Measurements from ENCODE around the gene KIF1C. TPM values are rescaled to one million over a fixed set of nuclear protein-coding genes. Genes with fewer than 3 reads are reported as not detected.

KIF1C gene
- total and polyA plus RNA-seq, 9 of the 15 experiments (the other 6 are each of a cell fraction or from before 2014, with no cell fraction given), result 0.38 to 68.4 (median 25.1) TPM

DNA sequence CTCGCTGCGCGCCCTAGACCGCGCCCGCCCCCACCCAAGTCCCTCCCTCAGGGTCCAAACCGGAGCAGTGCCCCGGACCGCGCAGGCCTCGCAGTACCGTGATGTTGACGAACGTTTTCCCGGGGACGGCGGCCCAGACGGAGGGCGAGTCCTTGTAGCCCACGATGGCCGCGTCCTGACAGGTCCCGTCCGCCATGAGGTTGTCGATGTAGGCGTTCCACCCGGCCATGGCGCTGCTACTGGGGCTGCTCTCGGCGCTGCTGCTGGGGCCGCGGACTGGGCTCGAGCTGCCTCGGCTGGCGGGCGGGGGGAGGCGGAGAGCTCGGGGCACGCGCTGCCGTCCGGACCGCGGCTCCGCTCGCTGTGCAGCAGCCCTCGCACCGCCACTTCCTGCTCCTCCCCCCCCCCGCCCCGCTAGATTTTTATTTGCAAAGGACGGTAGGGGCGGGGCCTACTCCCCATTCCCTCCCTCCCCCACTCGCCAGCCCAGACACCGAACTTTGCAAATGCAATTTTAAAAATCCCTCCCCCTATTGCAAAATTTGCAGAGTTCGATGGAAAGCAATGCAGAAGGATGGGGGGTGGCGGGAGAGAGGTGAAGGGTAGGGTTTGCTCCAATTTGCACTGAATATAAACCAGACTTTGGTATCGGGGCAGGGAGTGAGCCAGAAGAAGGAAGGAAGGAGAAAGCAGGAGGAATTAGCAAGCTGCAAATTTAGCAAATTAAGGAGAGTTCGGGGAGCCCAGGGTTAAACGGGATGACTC lies 49.4 kb upstream of the KIF1C start, which contains the start of gene PFN1 (continued):
- TF ChIP-seq, protein P1, sequence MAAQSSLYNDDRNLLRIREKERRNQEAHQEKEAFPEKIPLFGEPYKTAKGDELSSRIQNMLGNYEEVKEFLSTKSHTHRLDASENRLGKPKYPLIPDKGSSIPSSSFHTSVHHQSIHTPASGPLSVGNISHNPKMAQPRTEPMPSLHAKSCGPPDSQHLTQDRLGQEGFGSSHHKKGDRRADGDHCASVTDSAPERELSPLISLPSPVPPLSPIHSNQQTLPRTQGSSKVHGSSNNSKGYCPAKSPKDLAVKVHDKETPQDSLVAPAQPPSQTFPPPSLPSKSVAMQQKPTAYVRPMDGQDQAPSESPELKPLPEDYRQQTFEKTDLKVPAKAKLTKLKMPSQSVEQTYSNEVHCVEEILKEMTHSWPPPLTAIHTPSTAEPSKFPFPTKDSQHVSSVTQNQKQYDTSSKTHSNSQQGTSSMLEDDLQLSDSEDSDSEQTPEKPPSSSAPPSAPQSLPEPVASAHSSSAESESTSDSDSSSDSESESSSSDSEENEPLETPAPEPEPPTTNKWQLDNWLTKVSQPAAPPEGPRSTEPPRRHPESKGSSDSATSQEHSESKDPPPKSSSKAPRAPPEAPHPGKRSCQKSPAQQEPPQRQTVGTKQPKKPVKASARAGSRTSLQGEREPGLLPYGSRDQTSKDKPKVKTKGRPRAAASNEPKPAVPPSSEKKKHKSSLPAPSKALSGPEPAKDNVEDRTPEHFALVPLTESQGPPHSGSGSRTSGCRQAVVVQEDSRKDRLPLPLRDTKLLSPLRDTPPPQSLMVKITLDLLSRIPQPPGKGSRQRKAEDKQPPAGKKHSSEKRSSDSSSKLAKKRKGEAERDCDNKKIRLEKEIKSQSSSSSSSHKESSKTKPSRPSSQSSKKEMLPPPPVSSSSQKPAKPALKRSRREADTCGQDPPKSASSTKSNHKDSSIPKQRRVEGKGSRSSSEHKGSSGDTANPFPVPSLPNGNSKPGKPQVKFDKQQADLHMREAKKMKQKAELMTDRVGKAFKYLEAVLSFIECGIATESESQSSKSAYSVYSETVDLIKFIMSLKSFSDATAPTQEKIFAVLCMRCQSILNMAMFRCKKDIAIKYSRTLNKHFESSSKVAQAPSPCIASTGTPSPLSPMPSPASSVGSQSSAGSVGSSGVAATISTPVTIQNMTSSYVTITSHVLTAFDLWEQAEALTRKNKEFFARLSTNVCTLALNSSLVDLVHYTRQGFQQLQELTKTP (IDR thresholded peaks at IDR 0.05; ENCODE audit: low read depth in 1 of 2, partially characterized antibody in 2 of 2), result peak in 1 of 2 experiments; percentile 57

- Histone ChIP-seq H3K27ac (ENCODE audit: extremely low read depth, low read depth, low read length) (peak overlapping the region; percentile 98), H3K9me1 (ENCODE audit: control insufficient read depth, insufficient read depth, low read length) (no peaks in the 10 kb centered on the region), H3K4me2 (ENCODE audit: insufficient read depth, low read length) (peak overlapping the region; percentile 93), H3K9ac (ENCODE audit: insufficient read depth in 1 of 2, low read depth in 2 of 2, low read length in 2 of 2) (peak overlapping the region; percentile 89 to 90), H3K27me3 (ENCODE audit: control insufficient read depth in 2 of 2, insufficient read depth in 2 of 2, low read length in 2 of 2) (no peaks in the 10 kb centered on the region), H3K9me3 (replicated peaks; ENCODE audit: control insufficient read depth, insufficient read depth, low read depth, low read length) (no peaks in the 10 kb centered on the region), H3K4me1 (replicated peaks in 1 of 2; ENCODE audit: control insufficient read depth in 2 of 2, insufficient read depth in 2 of 2, low read length in 2 of 2) (peaks cover 32 to 57% of the 10 kb centered on the region in 2 experiments), H2AFZ (ENCODE audit: low read depth, low read length) (peak overlapping the region; percentile 52), H3K4me3 (peak overlapping the region; percentile 97), H3K36me3 (ENCODE audit: control insufficient read depth, insufficient read depth, low read length) (peaks cover 39% of the 10 kb centered on the region), H4K20me1 (replicated peaks; ENCODE audit: control insufficient read depth, insufficient read depth, low read length) (peaks cover 22% of the 10 kb centered on the region), H3K79me2 (ENCODE audit: control insufficient read depth, insufficient read depth, low read length) (peaks cover 63% of the 10 kb centered on the region)
- 0% methylated on average over 13 of the region's 40 CpGs for WGBS (ENCODE audit: insufficient coverage, low coverage, missing lambda C conversion rate)
- FAIRE-seq (no peak), DNase-seq (ENCODE audit: extremely low read depth in 1 of 4, low spot score in 3 of 4) (peak; percentile 59 to 84 (median 74)), ATAC-seq (peak; percentile 66)
- intact Hi-C loops (cut with micrococcal nuclease) (no loop called here), in situ Hi-C loops (cut with MboI) (no loop called here)
- BruUV-seq (replicated peaks), result no TSS peak
- CTCF ChIA-PET (ENCODE audit: low intra/inter-chr PET ratio), result no interaction called here
- POLR2A ChIA-PET, result interaction anchor here (0.6 to 4.7 kb wide), 5 partner anchors 9 to 704 kb away, joined by 3 to 21 read pairs (median 3); partner anchors contain the start of genes RNF167, SLC25A11 and SPAG7
- no peak for TF ChIP-seq CHCHD3 (CRISPR knock-in tag; IDR thresholded peaks at IDR 0.05)
- TF ChIP-seq GATAD2B (IDR thresholded peaks at IDR 0.05; ENCODE audit: borderline replicate concordance), result peak; percentile 39; the same call in 1 of the 2 replicates
- no peak for TF ChIP-seq GATA2 (CRISPR knock-in tag; IDR thresholded peaks at IDR 0.05)
- TF ChIP-seq TFAP4 (CRISPR knock-in tag; IDR thresholded peaks at IDR 0.05; ENCODE audit: borderline replicate concordance), result no peak
- no peak for TF ChIP-seq ETV5 (CRISPR knock-in tag; IDR thresholded peaks at IDR 0.05; ENCODE audit: low read depth)
- TF ChIP-seq RREB1 (CRISPR knock-in tag; IDR thresholded peaks at IDR 0.05), result no peak
- TF ChIP-seq NCOA6 (IDR thresholded peaks at IDR 0.05), result no peak
Measured at GRCh38 chr17:4948931-4949320, 48.8 kb upstream of the KIF1C start.

Measured in K562 (cell line).